GM18499 (cell line): ENCODE results near the gene RGS1.
A peak's percentile ranks its signal among the peaks of the same experiment; 100 is the strongest.

ENCODE experiments used
- ATAC-seq: cut with Tn5 transposase; IDR thresholded peaks from one replicate; pipeline ENCODE4 v1.9.1; 2021; ENCODE audit warnings: moderate number of reproducible peaks; ENCODE audit not compliant: insufficient read depth, unreplicated experiment

Gene RGS1

GRCh38 chr1:192609110-192610079 lies 33.8 kb downstream of the RGS1 start:
- peak; percentile 97 for ATAC-seq

- no peak for ATAC-seq
Measured at GRCh38 chr1:192610112-192610889, 34.7 kb downstream of the RGS1 start.

GRCh38 chr1:192615055-192615454 lies 39.5 kb downstream of the RGS1 start:
- ATAC-seq: no peak

- ATAC-seq: no peak
Measured at GRCh38 chr1:192620071-192620635, 44.6 kb downstream of the RGS1 start.

GRCh38 chr1:192626366-192627179 lies 51.0 kb downstream of the RGS1 start:
- ATAC-seq: peak; percentile 95

- no peak for ATAC-seq
Measured at GRCh38 chr1:192627901-192628300, 52.3 kb downstream of the RGS1 start.

- ATAC-seq: no peak
Measured at GRCh38 chr1:192628396-192629057, 53.0 kb downstream of the RGS1 start.

GRCh38 chr1:192629612-192630011 lies 54.0 kb downstream of the RGS1 start:
- ATAC-seq: no peak
